Testis (tissue), 3 donors: ENCODE data around the gene TFEB. TPM values are rescaled to one million over a fixed set of nuclear protein-coding genes. Genes with fewer than 3 reads are reported as not detected.

Experiments used
- DNase-seq: peaks from one replicate; pipeline ENCODE4 v3.0.0-alpha.2; 2019
- H3K27ac ChIP-seq, 2 donors: fragments of 200-600 bp; sonication (generic); one replicate each; pipeline ENCODE4 v1.5.1; 2019
- H3K27me3 ChIP-seq: fragments of 200-600 bp; sonication (generic); one replicate; pipeline ENCODE4 v1.5.1; 2019
- H3K36me3 ChIP-seq: fragments of 200-600 bp; sonication (generic); one replicate; pipeline ENCODE4 v1.5.1; 2017; ENCODE audit warnings: low read depth; ENCODE audit errors: missing control alignments
- H3K4me1 ChIP-seq: fragments of 200-600 bp; sonication (generic); one replicate; pipeline ENCODE4 v1.5.1; 2019
- H3K4me3 ChIP-seq, 2 donors: fragments of 200-600 bp; sonication (generic); one replicate each; pipeline ENCODE4 v1.5.1; 2017 to 2019
- H3K9me3 ChIP-seq: fragments of 200-600 bp; sonication (generic); one replicate; pipeline ENCODE4 v1.5.1; 2017
- CTCF ChIP-seq, 3 experiments: fragments of 450-650 bp in 2 of 3; fragments of 200-600 bp in 1 of 3; sonication (generic) in 1 of 3; IDR thresholded peaks; one replicate each; pipeline ENCODE4 v1.5.1; 2016 to 2019; ENCODE audit warnings: antibody characterized with exemption in 3 of 3, mild to moderate bottlenecking in 2 of 3, moderate library complexity in 1 of 3
- POLR2A ChIP-seq: fragments of 450-650 bp; IDR thresholded peaks from one replicate; pipeline ENCODE4 v1.6.1; 2017; ENCODE audit warnings: antibody characterized with exemption, mild to moderate bottlenecking, moderate library complexity
- WGBS, 2 donors: methylation state at CpG; one replicate each; pipeline ENCODE4 v1.1.5; 2018; 5-methylcytosine and 5-hydroxymethylcytosine counted together
- intact Hi-C: fragments of 100-400 bp; cut with DNase I; formaldehyde crosslinking; loops from one replicate; pipeline ENCODE4 v1.15.1; 2023; ENCODE audit warnings: low total_unique reads
- polyA plus RNA-seq: library from polyadenylated mRNA; stranded (reverse); fragments of 350-450 nt; fragmentation: Illumina TruSeq; extraction: RNeasy Lipid Tissue Mini Kit (QIAGEN cat#74804); gene quantifications from one replicate; pipeline ENCODE4 v1.2.3, GENCODE V29; 2014; ENCODE audit warnings: low read depth, low replicate concordance; ENCODE audit not compliant: insufficient read depth
- total RNA-seq, 2 donors: library from RNA; depleted of rRNA; stranded (reverse); fragments of >200 nt; gene quantifications; one replicate each; pipeline ENCODE4 v1.2.3, GENCODE V29; 2016

The TFEB gene
- total and polyA plus RNA-seq, 3 donors from 2014 or later: 4.5 to 6.3 (median 5.2) TPM

GRCh38 chr6:41716516-41717391 lies 18.7 kb downstream of the TFEB start:
- Histone ChIP-seq H3K36me3 (no peaks in the 10 kb centered on the region), H3K27me3 (no peaks in the 10 kb centered on the region), H3K4me1 (peaks cover 32% of the 10 kb centered on the region), H3K27ac (no peak overlapping the region), H3K4me3 (no peak overlapping the region), H3K9me3 (no peaks in the 10 kb centered on the region)
- WGBS, 2 donors: 76 to 78% methylated on average over 6 to 11 of the region's 11 CpGs
- intact Hi-C loops: no loop called here
- TF ChIP-seq POLR2A (no peak), CTCF (IDR thresholded peaks at IDR 0.05) (no peak)
- no peak for DNase-seq

- intact Hi-C loops: no loop called here
- Histone ChIP-seq H3K4me1 (peaks cover 32% of the 10 kb centered on the region), H3K36me3 (no peaks in the 10 kb centered on the region), H3K9me3 (no peaks in the 10 kb centered on the region), H3K27ac (no peak overlapping the region), H3K27me3 (no peaks in the 10 kb centered on the region), H3K4me3 (no peak overlapping the region)
- no peak for DNase-seq
- no peak for TF ChIP-seq CTCF (IDR thresholded peaks at IDR 0.05)
- no peak for TF ChIP-seq POLR2A
- WGBS, 2 donors: 71 to 78% methylated on average over 5 of the region's 5 CpGs
Observed at GRCh38 chr6:41715795-41716515, 19.5 kb downstream of the TFEB start.

GRCh38 chr6:41714556-41715273 lies 20.7 kb downstream of the TFEB start:
- 67 to 80% methylated on average over 10 to 14 of the region's 14 CpGs for WGBS, 2 donors
- intact Hi-C loops: no loop called here
- H3K4me1 ChIP-seq: peaks cover 32% of the 10 kb centered on the region
- no peaks in the 10 kb centered on the region for H3K9me3 ChIP-seq
- no peaks in the 10 kb centered on the region for H3K36me3 ChIP-seq
- no peak overlapping the region for H3K27ac ChIP-seq
- TF ChIP-seq CTCF (IDR thresholded peaks at IDR 0.05): no peak
- H3K4me3 ChIP-seq: no peak overlapping the region
- no peak for DNase-seq
- H3K27me3 ChIP-seq: no peaks in the 10 kb centered on the region

- H3K4me1 ChIP-seq: peaks cover 32% of the 10 kb centered on the region
- TF ChIP-seq POLR2A (no peak), CTCF (IDR thresholded peaks at IDR 0.05) (no peak)
- intact Hi-C loops: no loop called here
Observed at GRCh38 chr6:41713650-41714291, 21.6 kb downstream of the TFEB start.

More at GRCh38 chr6:41713650-41714291, 21.6 kb downstream of the TFEB start:
- peak; percentile 80 for DNase-seq
- no peak overlapping the region for H3K27ac ChIP-seq
- no peaks in the 10 kb centered on the region for H3K27me3 ChIP-seq
- no peaks in the 10 kb centered on the region for H3K36me3 ChIP-seq
- no peaks in the 10 kb centered on the region for H3K9me3 ChIP-seq
- H3K4me3 ChIP-seq: no peak overlapping the region
- 77 to 86% methylated on average over 14 of the region's 14 CpGs for WGBS, 2 donors
